GM10266 (cell line): ENCODE results near the gene NRXN2.
"Not testable (repeated sequence)": the region's sequence is repeated elsewhere in the genome, so short reads cannot be mapped to it uniquely, and the experiment has no call there.

Experiments
- DNase-seq: peaks from one replicate; pipeline ENCODE4 v3.0.0; 2012; ENCODE audit errors: extremely low spot score
- TF ChIP-seq, protein P1 (sequence below): IDR thresholded peaks from 2 replicates; pipeline ENCODE4 v1.5.1; 2012; ENCODE audit warnings: mild to moderate bottlenecking, low read depth; ENCODE audit not compliant: control insufficient read depth, insufficient read depth; ENCODE audit errors: missing control alignments

The NRXN2 gene

DNA sequence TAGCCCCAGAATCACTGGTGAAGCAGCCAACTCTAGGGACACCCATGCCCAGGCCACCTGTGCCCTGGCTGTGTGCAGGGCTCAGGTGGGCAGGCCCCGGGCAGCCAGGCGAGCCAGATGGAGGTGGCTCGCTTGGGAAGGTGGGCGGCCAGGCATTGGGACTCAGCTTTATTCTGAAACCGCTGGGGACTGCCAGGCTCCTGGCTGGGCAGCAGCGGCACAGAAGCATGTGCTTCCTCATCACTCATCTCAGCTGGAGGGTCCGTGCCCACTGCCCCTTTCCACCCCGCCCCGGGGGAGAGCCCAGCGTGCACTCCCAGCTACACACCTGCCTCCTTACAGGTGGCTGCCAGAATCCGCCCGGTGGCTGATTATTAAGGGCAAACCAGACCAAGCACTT, 159.0 kb downstream of the NRXN2 start:
- TF ChIP-seq, protein P1, sequence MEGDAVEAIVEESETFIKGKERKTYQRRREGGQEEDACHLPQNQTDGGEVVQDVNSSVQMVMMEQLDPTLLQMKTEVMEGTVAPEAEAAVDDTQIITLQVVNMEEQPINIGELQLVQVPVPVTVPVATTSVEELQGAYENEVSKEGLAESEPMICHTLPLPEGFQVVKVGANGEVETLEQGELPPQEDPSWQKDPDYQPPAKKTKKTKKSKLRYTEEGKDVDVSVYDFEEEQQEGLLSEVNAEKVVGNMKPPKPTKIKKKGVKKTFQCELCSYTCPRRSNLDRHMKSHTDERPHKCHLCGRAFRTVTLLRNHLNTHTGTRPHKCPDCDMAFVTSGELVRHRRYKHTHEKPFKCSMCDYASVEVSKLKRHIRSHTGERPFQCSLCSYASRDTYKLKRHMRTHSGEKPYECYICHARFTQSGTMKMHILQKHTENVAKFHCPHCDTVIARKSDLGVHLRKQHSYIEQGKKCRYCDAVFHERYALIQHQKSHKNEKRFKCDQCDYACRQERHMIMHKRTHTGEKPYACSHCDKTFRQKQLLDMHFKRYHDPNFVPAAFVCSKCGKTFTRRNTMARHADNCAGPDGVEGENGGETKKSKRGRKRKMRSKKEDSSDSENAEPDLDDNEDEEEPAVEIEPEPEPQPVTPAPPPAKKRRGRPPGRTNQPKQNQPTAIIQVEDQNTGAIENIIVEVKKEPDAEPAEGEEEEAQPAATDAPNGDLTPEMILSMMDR, result no peak
- DNase-seq, result no peak

DNA sequence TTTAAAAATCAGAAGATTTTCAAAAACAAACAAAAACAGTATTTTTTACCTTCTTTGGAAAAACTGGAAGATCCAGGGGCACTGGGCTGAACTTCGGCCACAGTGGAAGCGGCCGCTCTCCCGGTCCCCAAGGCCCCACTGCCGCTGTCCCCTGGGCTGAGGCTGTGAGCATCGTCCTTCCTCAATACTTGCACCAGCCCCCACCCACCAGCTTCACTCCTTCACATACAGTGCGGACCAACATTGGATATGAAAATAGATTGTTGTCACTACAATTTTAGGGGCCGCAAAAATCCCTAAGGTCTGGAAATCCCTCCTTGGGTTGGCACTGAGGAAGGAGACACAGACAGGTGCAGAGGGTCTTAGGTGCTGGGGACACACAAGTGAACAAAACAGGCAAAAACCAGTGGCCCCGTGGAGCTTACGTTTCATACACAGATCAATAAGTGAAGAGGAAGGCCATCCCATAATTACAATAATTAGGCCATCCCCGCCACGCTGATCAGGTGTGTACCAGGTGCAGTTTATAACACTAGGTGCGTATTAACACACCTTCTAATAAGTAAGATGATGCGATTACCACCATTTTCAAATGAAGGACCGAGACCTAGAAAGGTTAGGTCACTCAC, 160.2 kb downstream of the NRXN2 start:
- TF ChIP-seq, protein P1, result no peak
- DNase-seq, result no peak

DNA sequence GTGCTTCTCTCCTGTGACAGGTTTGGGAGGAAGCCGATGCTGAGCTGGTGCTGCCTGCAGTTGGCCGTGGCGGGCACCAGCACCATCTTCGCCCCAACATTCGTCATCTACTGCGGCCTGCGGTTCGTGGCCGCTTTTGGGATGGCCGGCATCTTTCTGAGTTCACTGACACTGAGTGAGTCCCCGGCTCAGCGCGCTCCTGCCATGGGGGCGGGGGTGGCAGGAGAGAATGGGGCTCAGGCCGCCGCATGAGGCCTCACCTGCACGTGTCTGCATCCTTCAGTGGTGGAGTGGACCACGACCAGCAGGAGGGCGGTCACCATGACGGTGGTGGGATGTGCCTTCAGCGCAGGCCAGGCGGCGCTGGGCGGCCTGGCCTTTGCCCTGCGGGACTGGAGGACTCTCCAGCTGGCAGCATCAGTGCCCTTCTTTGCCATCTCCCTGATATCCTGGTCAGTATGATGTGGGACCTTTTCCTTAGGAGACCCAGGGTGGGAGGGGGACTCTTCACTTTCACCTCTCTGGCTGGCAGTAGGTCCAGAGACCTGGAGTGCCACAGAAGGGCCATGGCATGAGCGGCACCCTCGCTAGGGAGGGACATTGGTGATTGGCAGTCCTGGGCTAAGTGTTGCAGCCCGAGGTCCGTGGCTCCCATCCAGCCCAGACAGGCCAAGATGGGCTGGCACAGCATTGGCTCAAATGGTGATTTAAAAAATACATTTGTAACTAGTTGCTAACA, 160.8 kb downstream of the NRXN2 start:
- no peak for DNase-seq
- TF ChIP-seq, protein P1, result no peak

DNA sequence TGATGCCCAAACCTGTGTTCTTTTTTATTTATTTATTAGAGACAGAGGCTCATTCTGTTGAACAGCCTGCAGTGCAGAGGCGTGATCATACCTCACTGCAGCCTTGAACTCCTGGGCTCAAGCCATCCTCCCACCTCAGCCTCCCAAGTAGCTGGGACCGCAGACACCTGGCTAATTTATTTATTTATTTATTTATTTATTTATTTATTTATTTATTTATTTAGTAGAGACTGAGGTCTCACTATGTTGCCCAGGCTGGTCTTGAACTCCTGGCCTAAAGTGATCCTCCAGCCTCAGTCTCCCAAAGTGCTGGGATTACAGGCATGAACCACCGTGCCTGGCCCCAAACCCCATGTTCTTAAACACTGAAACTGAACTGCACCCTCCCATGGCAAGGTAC, 161.6 kb downstream of the NRXN2 start:
- not testable (repeated sequence) for DNase-seq

DNA sequence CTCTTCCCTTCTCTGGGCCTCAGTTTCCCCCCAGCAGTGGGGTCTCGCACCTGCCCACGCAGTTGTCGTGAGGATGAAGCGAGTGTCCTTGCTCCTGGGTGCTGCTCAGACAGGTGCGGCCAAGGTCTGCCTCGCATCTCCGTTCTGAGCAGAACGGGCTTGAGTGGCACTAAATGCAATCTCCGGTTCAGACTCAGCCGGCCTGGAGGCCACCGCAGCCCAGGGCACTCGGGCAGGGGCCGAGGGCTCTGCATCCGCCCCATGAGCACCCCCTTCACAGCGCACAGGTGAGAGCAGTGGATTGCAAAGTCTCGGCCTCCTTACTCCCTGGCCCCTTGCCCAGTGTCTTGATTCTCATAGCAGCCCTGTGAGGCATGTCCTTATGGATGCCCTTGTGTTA, 162.1 kb downstream of the NRXN2 start:
- TF ChIP-seq, protein P1, result no peak
- no peak for DNase-seq

DNA sequence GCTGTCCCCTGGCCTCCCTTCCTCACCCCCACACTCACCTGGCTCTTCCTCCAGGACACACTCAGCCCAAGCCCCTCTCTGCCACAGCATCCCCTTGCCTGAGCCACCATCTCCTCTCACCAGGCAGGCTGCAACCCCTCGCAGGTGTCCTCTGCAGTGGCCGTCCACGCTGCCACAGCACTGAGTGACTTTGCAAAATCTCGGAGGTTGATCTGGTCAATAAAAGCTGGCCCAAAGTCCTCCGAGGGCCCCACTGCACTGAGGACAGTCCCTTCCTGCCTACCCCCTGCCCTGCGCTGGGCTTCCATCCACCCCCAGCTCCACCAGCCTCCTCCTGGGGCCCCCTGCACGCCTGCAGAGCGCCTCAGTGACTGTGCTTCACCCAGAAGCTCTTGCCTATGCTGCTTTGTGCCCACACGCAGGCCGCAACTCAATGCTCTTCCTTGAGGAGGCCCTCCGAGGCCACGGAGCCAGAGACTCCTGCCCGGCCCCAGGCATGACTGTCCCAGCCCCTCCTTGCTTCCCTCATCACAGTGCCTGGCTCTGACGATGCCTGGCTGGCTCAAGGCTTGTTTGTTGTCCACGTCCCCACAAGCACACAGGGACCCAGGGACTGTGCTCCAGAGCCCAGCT, 162.7 kb downstream of the NRXN2 start:
- DNase-seq, result no peak
- TF ChIP-seq, protein P1, result no peak

DNA sequence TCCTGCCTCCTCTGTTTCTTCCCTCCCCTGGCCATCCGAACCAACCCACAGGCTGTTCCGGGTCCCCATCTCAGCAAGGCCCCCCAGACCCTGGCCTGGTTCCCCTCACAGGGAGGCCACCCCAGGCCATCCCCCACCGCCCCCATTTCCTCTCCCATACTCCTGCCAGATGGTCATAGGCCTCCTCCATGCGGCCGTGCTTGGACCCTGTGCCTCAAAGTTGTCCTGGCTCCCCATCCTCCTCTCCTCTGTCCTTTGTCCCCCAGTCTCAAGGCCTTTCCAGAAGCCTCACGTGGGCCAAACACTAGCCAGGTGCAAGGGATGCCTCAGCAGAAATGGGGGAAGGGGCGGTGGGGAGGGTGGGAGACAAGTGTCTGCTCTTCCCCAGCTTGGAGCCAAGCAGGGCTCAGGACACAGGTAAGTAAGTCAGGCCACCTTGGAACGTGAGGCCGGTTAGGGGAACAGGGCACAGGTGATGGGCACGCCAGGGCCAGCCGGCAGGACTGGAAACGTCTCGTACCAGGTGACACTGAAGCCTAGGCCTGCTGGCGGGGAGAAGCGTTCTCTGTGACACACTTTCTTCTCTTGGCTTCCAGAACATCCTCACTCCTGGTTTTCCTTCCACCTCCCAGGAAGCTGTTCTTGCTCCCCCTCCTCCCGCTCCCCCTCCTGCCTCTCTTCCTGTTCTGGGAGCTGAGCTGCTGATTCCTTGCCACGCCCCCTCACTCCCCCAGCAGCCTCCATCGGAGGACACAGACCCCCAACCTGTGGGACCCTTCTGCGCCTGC, 163.5 kb downstream of the NRXN2 start:
- DNase-seq, result no peak
- TF ChIP-seq, protein P1, result no peak
